GM12801 (cell line): Measurements from ENCODE around the gene PCSK5.

Experiments
- TF ChIP-seq, protein P1 (sequence below): IDR thresholded peaks from one replicate; pipeline ENCODE4 v1.5.1; 2011; ENCODE audit warnings: control low read depth; ENCODE audit not compliant: insufficient read length; ENCODE audit errors: extremely low read depth

PCSK5 gene

DNA sequence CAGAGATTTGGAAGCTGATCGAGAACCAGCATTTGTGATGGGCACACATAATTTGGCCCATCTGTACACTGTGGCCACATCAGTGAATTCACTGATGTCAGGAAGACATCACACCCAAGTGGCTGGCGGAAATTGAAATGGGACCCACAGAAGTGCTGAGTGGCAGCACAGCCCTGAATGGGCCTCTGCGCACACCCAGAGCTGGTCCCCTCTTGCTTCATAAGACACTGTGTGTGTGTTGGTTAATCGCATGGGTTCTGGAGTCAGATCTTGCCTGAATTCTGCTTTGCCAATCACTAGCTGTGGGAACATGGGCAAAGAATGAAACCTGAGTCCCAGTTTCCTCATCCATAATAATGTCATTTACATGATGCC, 72.2 kb downstream of the PCSK5 start:
- TF ChIP-seq, protein P1, sequence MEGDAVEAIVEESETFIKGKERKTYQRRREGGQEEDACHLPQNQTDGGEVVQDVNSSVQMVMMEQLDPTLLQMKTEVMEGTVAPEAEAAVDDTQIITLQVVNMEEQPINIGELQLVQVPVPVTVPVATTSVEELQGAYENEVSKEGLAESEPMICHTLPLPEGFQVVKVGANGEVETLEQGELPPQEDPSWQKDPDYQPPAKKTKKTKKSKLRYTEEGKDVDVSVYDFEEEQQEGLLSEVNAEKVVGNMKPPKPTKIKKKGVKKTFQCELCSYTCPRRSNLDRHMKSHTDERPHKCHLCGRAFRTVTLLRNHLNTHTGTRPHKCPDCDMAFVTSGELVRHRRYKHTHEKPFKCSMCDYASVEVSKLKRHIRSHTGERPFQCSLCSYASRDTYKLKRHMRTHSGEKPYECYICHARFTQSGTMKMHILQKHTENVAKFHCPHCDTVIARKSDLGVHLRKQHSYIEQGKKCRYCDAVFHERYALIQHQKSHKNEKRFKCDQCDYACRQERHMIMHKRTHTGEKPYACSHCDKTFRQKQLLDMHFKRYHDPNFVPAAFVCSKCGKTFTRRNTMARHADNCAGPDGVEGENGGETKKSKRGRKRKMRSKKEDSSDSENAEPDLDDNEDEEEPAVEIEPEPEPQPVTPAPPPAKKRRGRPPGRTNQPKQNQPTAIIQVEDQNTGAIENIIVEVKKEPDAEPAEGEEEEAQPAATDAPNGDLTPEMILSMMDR: no peak

- TF ChIP-seq, protein P1: no peak
Measured at GRCh38 chr9:75964427-75964826, 74.0 kb downstream of the PCSK5 start.

- TF ChIP-seq, protein P1: no peak
Measured at GRCh38 chr9:75965231-75965630, 74.8 kb downstream of the PCSK5 start.

DNA sequence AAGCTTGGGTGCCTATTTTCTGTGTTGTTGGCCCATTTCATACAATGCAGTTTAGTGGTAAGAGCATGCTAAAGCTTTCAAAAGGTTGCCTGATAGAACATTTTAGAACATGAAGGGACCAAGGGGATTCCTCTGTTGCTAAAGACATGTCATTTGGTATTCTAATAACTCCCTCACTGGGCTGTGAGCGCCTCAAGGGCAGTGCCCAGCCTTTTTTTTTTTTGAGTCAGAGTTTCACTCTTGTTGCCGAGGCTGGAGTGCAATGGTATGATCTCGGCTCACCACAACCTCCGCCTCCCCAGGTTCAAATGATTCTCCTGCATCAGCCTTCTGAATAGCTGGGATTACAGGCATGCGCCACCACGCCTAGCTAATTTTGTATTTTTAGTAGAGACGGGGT, 77.1 kb downstream of the PCSK5 start:
- TF ChIP-seq, protein P1: no peak

- TF ChIP-seq, protein P1: no peak
Measured at GRCh38 chr9:75974016-75974766, 83.7 kb downstream of the PCSK5 start.

- TF ChIP-seq, protein P1: no peak
Measured at GRCh38 chr9:75975071-75975470, 84.6 kb downstream of the PCSK5 start.

- TF ChIP-seq, protein P1: no peak
Measured at GRCh38 chr9:75976549-75976948, 86.1 kb downstream of the PCSK5 start.
